Epithelial cell of esophagus (primary cell): ENCODE data around the gene RICTOR.

Experiments used
- DNase-seq: peaks from one replicate; pipeline ENCODE4 v3.0.0; 2010; ENCODE audit warnings: low read depth
- H3K4me3 ChIP-seq: 2 replicates; pipeline ENCODE4 v1.5.1; 2011; ENCODE audit warnings: mild to moderate bottlenecking, low read length, control low read depth
- TF ChIP-seq, protein P1 (sequence below): IDR thresholded peaks from 2 replicates; pipeline ENCODE4 v1.5.1; 2011; ENCODE audit warnings: low read depth, mild to moderate bottlenecking, low read length, control low read depth, inconsistent platforms; ENCODE audit not compliant: insufficient read depth; ENCODE audit errors: missing control alignments

Gene RICTOR

DNA sequence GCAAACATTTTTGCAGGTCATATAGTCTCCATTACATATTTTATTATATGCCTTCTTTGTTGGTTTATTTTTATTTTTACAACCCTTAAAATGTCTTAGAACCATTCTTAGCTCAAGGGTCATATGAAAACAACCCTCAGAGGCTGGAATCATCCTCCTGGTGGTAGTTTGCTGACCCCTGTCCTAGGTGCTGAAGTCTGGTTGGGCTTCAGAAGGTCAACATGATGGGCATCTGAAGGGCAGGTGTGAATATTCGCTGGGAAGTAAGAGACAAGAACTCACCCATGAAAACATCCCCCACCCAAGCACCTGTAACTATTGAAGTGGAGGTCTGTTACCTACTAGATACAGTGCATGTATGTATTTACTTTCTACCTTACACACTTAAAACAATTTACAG lies 153.0 kb downstream of the RICTOR start:
- TF ChIP-seq, protein P1, sequence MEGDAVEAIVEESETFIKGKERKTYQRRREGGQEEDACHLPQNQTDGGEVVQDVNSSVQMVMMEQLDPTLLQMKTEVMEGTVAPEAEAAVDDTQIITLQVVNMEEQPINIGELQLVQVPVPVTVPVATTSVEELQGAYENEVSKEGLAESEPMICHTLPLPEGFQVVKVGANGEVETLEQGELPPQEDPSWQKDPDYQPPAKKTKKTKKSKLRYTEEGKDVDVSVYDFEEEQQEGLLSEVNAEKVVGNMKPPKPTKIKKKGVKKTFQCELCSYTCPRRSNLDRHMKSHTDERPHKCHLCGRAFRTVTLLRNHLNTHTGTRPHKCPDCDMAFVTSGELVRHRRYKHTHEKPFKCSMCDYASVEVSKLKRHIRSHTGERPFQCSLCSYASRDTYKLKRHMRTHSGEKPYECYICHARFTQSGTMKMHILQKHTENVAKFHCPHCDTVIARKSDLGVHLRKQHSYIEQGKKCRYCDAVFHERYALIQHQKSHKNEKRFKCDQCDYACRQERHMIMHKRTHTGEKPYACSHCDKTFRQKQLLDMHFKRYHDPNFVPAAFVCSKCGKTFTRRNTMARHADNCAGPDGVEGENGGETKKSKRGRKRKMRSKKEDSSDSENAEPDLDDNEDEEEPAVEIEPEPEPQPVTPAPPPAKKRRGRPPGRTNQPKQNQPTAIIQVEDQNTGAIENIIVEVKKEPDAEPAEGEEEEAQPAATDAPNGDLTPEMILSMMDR, result no peak
- no peak overlapping the region for H3K4me3 ChIP-seq
- DNase-seq, result no peak

DNA sequence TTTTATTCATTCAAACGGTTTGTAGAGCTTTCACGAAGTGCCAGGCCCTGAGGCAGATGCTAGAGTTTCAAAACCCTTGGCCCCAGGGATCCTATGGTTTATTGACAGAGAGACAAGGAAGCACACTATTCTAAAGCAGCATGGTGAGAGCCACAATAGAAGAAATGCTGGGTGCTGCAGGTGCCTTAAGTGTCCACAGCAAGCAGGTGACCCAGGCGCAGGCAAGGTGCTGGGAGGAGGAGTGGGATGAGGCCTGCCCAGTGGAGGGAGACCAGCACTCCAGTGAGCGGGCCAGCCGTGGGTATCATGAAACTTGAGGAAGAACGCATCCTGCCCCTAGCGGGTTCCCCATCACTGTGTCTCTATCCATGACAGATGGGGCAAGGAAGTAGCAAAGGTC lies 157.4 kb downstream of the RICTOR start:
- no peak for DNase-seq
- TF ChIP-seq, protein P1, result no peak
- no peak overlapping the region for H3K4me3 ChIP-seq

DNA sequence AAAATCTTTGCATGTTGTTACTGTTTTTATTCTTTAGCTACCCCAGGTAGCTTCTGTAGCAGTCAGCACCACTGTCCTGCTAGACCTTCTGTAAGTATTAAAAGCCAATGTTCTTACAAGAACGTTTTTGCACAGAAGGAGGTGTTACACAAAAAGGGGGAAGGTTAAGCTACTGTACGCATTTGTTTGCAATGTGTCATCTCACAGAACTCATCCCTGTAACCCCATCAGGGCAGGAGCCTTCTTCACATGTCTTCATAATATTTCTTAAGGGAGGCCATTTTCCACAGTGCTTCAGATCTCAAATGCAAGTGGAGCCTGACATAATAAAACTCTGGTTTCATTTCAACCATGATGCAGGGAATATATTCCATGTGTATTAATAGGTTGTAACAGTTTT lies 160.5 kb downstream of the RICTOR start:
- H3K4me3 ChIP-seq, result no peak overlapping the region
- TF ChIP-seq, protein P1, result no peak
- DNase-seq, result no peak

DNA sequence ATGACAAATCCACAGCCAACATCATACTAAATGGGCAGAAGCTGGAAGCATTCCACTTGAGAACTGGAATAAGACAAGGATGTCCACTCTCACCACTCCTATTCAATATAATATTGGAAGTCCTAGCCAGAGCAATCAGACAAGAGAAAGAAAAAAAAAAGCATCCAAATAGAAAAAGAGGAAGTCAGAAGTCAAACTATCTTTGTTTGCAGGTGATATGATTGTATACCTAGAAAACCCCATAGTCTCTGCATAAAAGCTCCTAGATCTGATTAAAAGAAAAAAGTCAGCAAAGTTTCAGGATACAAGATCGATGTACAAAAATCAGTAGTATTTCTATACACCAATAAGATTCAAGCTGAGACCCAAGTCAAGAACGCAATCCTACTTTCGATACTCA lies 162.3 kb downstream of the RICTOR start:
- TF ChIP-seq, protein P1, result no peak
- DNase-seq, result no peak
- no peak overlapping the region for H3K4me3 ChIP-seq

DNA sequence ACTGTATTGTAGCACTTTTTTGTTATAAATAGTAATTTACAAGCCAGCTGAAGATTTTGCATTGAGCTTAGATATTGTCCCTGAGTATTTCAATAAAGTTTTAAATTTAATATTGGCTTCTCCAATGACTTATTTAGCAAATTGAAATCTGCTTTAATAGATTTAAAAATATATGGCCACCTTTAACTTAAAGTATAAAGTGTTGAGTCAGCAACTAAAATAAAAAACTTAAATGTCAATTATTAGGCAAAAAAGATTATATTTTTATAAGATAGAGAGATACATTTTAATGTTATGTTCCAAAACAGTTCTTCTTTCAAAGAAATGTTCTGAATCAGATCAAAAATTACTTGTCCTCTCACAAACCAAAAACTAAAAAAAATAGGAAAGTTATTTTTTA lies 167.7 kb downstream of the RICTOR start:
- DNase-seq, result no peak
- no peak overlapping the region for H3K4me3 ChIP-seq
- TF ChIP-seq, protein P1, result no peak

DNA sequence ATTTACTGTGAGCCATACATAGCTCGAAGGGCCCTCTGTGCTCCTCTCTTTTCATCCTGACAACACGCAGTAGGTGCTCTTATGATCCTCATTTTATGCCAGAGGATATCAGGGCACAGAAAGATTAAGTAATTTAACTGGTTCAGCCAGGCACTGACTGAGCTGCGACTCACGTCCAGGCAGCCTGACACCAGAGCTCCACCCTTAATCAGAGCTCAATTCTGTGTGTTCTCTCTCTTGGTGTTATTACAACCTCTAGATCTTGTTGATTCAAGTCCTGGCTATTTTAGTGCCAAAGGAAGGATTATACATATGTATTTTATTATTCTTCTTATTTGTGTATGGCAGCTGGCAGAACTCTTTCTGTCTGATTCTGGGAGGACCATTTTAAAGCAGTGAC lies 168.7 kb downstream of the RICTOR start:
- peak; percentile 71 for DNase-seq
- no peak overlapping the region for H3K4me3 ChIP-seq
- TF ChIP-seq, protein P1, result no peak

DNA sequence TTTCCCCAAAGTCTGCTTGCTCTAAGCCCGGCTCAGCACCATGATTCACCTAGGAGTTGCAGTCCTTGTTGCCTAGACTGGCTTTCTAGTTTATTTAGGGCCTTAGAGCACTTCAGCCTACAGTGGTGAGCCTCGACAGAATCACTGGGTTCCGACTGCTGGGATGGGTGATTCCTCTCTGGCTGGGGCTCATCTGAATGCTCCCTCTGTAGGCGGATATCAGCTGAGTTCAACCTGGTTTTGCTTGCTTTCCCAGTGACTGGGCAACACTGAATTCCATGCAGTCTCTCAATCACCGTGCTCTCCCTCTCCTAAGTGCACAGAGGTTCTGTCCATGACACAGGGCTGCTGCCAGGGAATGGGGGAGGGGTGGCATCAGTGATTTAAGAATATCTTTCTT lies 174.3 kb downstream of the RICTOR start:
- no peak for DNase-seq
- TF ChIP-seq, protein P1, result peak; percentile 12
- no peak overlapping the region for H3K4me3 ChIP-seq
